ENCODE measurements around the gene ZNF470.

ZNF470 gene

DNA sequence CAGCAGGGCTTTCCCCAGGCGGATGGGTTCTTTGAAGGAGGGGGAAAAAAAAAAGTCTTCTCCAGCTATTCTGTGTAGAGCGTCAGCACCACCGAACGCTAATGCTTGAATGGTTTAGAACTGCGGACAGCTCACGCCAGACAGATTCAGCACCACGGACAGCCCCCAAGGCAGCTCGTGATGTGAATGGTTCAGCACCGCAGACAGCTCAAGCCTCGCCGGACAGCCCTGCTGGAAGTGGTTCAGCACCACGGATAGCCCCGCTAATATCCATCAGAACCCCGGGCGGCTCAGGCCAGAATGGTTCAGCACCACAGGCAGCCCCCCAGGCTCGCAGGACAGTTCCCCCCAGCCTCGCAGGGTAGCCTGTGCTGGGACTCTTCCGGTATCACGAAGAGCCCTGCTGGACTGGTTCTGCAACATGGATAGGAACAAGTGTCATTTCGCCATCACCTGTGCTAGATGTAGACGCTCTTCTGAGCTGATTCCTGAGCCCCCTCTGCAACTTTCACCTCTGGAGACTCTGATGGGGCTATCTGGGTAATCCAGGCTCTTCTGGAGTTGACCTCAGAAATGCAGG is 70.8 kb downstream of the ZNF470 start:
- H3K9me3 Mint-ChIP-seq, result peaks cover 18% of the 10 kb centered on the region
- no peak overlapping the region for H3K4me3 Mint-ChIP-seq
- peaks cover 2% of the 10 kb centered on the region for H3K36me3 Mint-ChIP-seq
- H3K27me3 Mint-ChIP-seq, result no peaks in the 10 kb centered on the region
- no peaks in the 10 kb centered on the region for H3K4me1 Mint-ChIP-seq
- no peak for ATAC-seq
- no peak overlapping the region for H3K27ac Mint-ChIP-seq

Measured in stimulated activated memory B cell treated with anti-CD40 and anti-IgM and Interleukin-4, amounts not matched to agents 10 μg/mL and 1 μg/mL and 100 μg/mL, for 72 hours (primary cell).